Tibial nerve (tissue), 4 donors: ENCODE data around the gene PRM1.

Source experiments
- EP300 ChIP-seq, 2 donors: sonication (generic); formaldehyde crosslinking; IDR thresholded peaks; one replicate each; pipeline ENCODE4 v1.6.1; 2017; ENCODE audit warnings: antibody characterized with exemption in 2 of 2, mild to moderate bottlenecking in 1 of 2
- POLR2A ChIP-seq, 2 donors: fragments of 450-650 bp; IDR thresholded peaks; one replicate each; pipeline ENCODE4 v1.6.1; 2017; ENCODE audit warnings: antibody characterized with exemption in 2 of 2, mild to moderate bottlenecking in 2 of 2, moderate library complexity in 2 of 2
- TF ChIP-seq, protein P1 (sequence below), 5 experiments: fragments of 200-600 bp in 3 of 5; fragments of 450-650 bp in 2 of 5; sonication (generic) in 3 of 5; IDR thresholded peaks; one replicate each; pipeline ENCODE4 v1.5.1; 2016 to 2019; ENCODE audit warnings: antibody characterized with exemption in 5 of 5, mild to moderate bottlenecking in 3 of 5, moderate library complexity in 2 of 5

DNA sequence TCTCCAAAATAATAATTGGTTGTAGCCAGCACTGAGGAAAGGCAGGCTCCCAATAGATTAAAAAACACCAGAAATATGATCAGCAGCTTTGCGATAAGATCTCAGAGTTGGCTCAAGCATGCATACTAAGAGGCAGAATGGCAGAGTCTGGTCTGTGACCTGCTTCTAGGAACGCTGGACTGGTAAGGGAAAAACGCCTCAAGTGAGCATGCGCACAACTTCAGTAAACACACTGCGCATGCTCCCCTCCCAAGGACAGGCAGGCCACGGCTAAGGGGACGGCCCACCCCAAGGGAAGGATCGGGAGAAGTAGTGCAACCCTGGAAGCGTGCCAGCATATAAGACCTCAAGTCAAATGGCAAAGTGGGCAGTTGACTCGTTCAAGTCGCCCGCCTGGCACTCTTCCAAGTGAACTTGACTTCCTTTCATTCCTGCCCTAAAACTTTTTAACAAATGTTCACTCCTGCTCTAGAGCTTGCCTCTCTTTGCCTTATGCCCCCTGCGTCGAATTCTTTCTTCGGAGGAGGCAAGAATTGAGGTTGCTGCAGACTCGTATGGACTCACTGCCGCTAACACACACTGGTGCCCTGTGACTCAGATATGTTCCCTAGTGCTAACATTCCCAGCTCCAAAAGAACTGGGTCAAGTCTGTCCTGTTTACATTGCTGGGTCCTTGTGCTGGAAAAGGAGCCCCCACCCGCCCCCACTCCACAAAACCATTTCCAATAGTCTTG lies 22.4 kb upstream of the PRM1 start:
- TF ChIP-seq, protein P1, sequence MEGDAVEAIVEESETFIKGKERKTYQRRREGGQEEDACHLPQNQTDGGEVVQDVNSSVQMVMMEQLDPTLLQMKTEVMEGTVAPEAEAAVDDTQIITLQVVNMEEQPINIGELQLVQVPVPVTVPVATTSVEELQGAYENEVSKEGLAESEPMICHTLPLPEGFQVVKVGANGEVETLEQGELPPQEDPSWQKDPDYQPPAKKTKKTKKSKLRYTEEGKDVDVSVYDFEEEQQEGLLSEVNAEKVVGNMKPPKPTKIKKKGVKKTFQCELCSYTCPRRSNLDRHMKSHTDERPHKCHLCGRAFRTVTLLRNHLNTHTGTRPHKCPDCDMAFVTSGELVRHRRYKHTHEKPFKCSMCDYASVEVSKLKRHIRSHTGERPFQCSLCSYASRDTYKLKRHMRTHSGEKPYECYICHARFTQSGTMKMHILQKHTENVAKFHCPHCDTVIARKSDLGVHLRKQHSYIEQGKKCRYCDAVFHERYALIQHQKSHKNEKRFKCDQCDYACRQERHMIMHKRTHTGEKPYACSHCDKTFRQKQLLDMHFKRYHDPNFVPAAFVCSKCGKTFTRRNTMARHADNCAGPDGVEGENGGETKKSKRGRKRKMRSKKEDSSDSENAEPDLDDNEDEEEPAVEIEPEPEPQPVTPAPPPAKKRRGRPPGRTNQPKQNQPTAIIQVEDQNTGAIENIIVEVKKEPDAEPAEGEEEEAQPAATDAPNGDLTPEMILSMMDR (IDR thresholded peaks at IDR 0.05) = no peak
- no peak for TF ChIP-seq POLR2A (IDR thresholded peaks at IDR 0.05)
- TF ChIP-seq EP300 (IDR thresholded peaks at IDR 0.05) = no peak
